Suppressor macrophage treated with lipopolysaccharide for 4 hours (primary cell): ENCODE measurements around the gene S1PR2.
"Not testable (repeated sequence)": the region's sequence is repeated elsewhere in the genome, so short reads cannot be mapped to it uniquely, and the experiment has no call there.

Experiments used
- DNase-seq: peaks from one replicate; pipeline ENCODE4 v3.0.0-alpha.2; 2020

S1PR2 gene

GRCh38 chr19:10184636-10185035 is 46.5 kb downstream of the S1PR2 start:
- DNase-seq = no peak

DNA sequence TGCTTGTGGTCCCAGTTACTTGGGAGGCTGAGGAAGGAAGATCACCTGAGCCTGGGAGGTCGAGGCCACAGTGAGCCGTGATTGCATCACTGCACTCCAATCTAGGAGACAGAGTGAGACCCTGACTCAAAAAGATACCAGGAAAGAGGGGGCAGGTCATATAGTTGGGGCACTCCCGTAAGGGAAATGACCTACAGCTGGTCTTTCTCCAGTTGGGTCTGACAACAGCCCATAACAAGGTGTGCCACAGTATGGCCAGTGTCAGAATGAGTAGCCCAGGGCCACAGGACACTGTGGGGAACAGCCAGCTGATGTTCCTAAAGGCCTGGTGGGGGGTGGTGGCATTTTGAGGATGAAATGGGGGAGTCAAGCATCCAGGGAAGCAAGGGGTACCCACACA is 47.2 kb downstream of the S1PR2 start:
- no peak for DNase-seq

DNA sequence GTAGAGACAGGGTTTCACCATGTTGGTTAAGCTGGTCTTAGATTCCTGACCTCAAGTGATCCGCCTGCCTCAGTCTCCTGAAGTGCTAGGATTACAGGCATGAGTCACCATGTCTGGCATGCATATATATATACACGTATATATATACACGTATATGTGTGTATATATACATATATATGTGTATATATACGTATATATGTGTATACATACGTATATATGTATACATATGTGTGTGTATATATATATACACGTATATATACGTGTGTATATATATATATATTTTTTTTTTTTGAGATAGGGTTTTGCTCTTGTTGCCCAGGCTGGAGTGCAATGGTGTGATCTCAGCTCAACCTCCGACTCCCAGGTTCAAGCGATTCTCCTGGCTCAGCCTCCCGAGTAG is 48.3 kb downstream of the S1PR2 start:
- DNase-seq = no peak

DNA sequence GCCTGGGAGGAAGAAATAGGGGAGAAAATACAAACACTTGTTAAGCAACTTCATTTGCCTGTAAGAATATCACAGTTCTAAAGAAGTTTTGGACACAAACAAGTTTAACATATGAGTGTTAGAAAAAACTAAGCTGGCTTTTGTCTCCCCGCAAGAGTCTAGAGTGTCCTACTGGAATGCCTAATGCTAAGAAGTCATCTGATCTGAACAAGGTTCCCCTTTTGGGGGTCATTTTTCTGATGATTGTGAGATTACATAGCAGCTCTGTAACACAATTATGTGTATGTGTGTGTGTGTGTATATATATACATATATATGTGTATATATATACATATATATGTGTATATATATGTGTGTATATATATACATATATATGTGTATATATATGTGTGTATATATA is 49.1 kb downstream of the S1PR2 start:
- DNase-seq = peak; percentile 39

DNA sequence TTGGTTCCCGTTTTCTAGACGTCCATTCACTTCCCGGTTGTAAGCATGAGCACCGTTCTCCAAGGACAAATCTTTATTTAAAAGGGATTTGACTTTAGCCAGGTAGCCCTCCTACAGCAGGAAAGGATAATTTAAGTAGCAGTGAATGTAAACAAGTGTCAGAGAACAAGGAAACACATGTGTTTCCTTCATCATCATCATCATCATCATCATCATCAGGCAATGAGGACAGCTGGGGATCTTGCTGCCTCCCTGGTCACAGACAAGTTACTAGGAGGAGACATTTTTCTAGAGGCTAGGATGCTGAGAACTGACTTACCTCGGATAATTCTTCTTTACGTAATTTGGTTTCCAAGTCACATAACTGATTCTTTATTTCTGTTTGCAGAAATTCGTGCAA is 50.7 kb downstream of the S1PR2 start:
- DNase-seq = no peak

DNA sequence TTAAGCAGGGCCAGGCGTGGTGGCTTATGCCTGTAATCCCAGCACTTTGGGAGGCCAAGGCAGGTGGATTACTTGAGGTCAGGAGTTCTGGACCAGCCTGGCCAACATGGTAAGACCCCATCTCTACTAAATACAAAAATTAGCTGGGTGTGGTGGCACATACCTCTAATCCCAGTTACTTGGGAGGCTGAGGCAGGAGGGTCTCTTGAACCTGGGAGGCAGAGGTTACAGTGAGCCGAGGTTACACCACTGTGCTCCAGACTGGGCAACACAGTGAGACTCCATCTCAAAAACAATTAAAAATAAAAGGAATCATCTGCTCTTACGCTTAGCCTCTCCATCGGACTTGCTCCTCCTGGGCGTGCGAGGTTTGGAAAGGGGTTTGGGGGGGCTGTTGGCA is 51.1 kb downstream of the S1PR2 start:
- not testable (repeated sequence) for DNase-seq

DNA sequence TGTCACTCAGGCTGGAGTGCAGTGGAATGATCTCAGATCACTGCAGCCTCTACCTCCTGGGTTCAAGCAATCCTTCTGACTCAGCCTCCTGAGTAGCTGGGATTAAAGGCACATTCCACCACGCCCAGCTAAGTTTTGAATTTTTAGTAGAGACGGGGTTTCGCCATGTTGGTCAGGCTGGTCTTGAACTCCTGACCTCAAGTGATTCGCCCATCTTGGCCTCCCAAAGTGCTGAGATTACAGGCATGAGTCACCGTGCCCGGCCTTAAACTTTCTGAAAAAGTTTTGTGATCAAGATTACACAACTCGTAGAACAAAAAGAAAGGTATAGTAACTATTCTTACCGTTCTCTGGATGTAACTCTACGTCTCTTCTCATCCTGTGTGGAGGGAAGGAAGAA is 57.6 kb downstream of the S1PR2 start:
- DNase-seq = no peak
